IMR-90 (cell line): ENCODE data around the gene CDK13. TPM values are rescaled to one million over a fixed set of nuclear protein-coding genes. Genes with fewer than 3 reads are reported as not detected.

Experiments used
- ATAC-seq: fragments of 200-7000 bp; cut with Tn5 transposase; 2 replicates; pipeline ENCODE4 v1.9.1; 2020; ENCODE audit warnings: low read depth, mild to moderate bottlenecking, moderate library complexity
- BruUV-seq: library from RNA; stranded (reverse); fragments of 400-500 nt; replicated peaks from 2 replicates; lab custom pipeline; 2021; lab: Mats Ljungman, UMichigan
- CTCF ChIA-PET: fragments of 300-600 bp; formaldehyde crosslinking; extraction: SDS; loops from one replicate; lab custom pipeline; 2021; ENCODE audit warnings: antibody characterized with exemption; lab: Yijun Ruan, JAX
- POLR2A ChIA-PET: fragments of 300-600 bp; sonication (Branson Sonifier 250); formaldehyde crosslinking; loops from one replicate; lab custom pipeline; 2022; ENCODE audit warnings: antibody characterized with exemption; ENCODE audit not compliant: unreplicated experiment; lab: Charles Lee
- DNase-seq: peaks from one replicate; pipeline ENCODE4 v3.0.0; 2013
- H2AFZ ChIP-seq: replicated peaks from 2 replicates; pipeline ENCODE3; 2013; ENCODE audit warnings: low read length, mild to moderate bottlenecking; ENCODE audit not compliant: poor library complexity
- H2AK5ac ChIP-seq: 2 replicates; pipeline ENCODE4 v1.6.1; 2013; ENCODE audit warnings: low read depth, low read length, inconsistent platforms
- H2AK9ac ChIP-seq: replicated peaks from 2 replicates; pipeline ENCODE3; 2013; ENCODE audit warnings: mild to moderate bottlenecking, low read depth, low read length, moderate library complexity; ENCODE audit not compliant: poor library complexity
- H2BK120ac ChIP-seq: 2 replicates; pipeline ENCODE4 v1.6.1; 2013; ENCODE audit warnings: low read depth, low read length, inconsistent platforms
- H2BK15ac ChIP-seq: 3 replicates; pipeline ENCODE4 v1.6.1; 2013; ENCODE audit warnings: low read depth, low read length, inconsistent platforms
- H2BK20ac ChIP-seq: 2 replicates; pipeline ENCODE4 v1.6.1; 2013; ENCODE audit warnings: low read depth, mild to moderate bottlenecking, inconsistent platforms, low read length, moderate library complexity
- H2BK5ac ChIP-seq: 2 replicates; pipeline ENCODE4 v1.6.1; 2013; ENCODE audit warnings: mild to moderate bottlenecking, low read depth, low read length, inconsistent platforms; ENCODE audit not compliant: poor library complexity, severe bottlenecking
- H3K14ac ChIP-seq: replicated peaks from 2 replicates; pipeline ENCODE4 v1.6.1; 2013; ENCODE audit warnings: low read depth, low read length, inconsistent platforms
- H3K18ac ChIP-seq: 2 replicates; pipeline ENCODE4 v1.6.1; 2013; ENCODE audit warnings: low read depth, low read length, control low read depth
- H3K23ac ChIP-seq: 2 replicates; pipeline ENCODE4 v1.6.1; 2013; ENCODE audit warnings: low read depth, low read length, inconsistent platforms
- H3K27ac ChIP-seq: 2 replicates; pipeline ENCODE4 v1.5.1; 2013; ENCODE audit warnings: mild to moderate bottlenecking, control low read depth, low read length; ENCODE audit not compliant: insufficient read depth
- H3K27me3 ChIP-seq: 2 replicates; pipeline ENCODE4 v1.6.1; 2013; ENCODE audit warnings: low read length; ENCODE audit not compliant: control insufficient read depth, insufficient read depth
- H3K36me3 ChIP-seq: 2 replicates; pipeline ENCODE4 v1.6.1; 2013; ENCODE audit warnings: low read length, mixed read lengths; ENCODE audit not compliant: control insufficient read depth, insufficient read depth
- H3K4ac ChIP-seq: 2 replicates; pipeline ENCODE4 v1.6.1; 2013; ENCODE audit warnings: low read depth, low read length, inconsistent platforms
- H3K4me1 ChIP-seq: 2 replicates; pipeline ENCODE4 v1.6.1; 2013; ENCODE audit warnings: low read length, mixed read lengths; ENCODE audit not compliant: control insufficient read depth, insufficient read depth
- H3K4me2 ChIP-seq: 2 replicates; pipeline ENCODE4 v1.6.1; 2013; ENCODE audit warnings: low read depth, mild to moderate bottlenecking, control low read depth, low read length, moderate library complexity
- H3K4me3 ChIP-seq: 2 replicates; pipeline ENCODE4 v1.5.1; 2013; ENCODE audit warnings: low read depth, mild to moderate bottlenecking, control low read depth, low read length, moderate library complexity; ENCODE audit not compliant: insufficient read depth
- H3K56ac ChIP-seq: 2 replicates; pipeline ENCODE4 v1.6.1; 2013; ENCODE audit warnings: low read length, inconsistent platforms; ENCODE audit not compliant: insufficient read depth; ENCODE audit errors: extremely low read depth
- H3K79me1 ChIP-seq, 2 experiments: 2 replicates each; pipeline ENCODE4 v1.6.1; 2013; ENCODE audit warnings: low read length in 2 of 2, inconsistent platforms in 1 of 2, low read depth in 1 of 2
- H3K9ac ChIP-seq: 2 replicates; pipeline ENCODE4 v1.6.1; 2013; ENCODE audit warnings: low read depth, low read length, control low read depth
- H3K9me1 ChIP-seq: 2 replicates; pipeline ENCODE4 v1.6.1; 2013; ENCODE audit warnings: low read length, inconsistent platforms; ENCODE audit not compliant: insufficient read depth
- H3K9me3 ChIP-seq: 2 replicates; pipeline ENCODE4 v1.6.1; 2013; ENCODE audit warnings: low read length; ENCODE audit not compliant: control insufficient read depth, insufficient read depth
- H4K20me1 ChIP-seq: 2 replicates; pipeline ENCODE4 v1.6.1; 2013; ENCODE audit warnings: low read length, inconsistent platforms; ENCODE audit not compliant: insufficient read depth
- H4K5ac ChIP-seq: 2 replicates; pipeline ENCODE4 v1.6.1; 2013; ENCODE audit warnings: mild to moderate bottlenecking, low read depth, low read length, control low read depth
- H4K8ac ChIP-seq, 2 experiments: 2 replicates each; pipeline ENCODE4 v1.6.1; 2013; ENCODE audit warnings: low read depth in 2 of 2, low read length in 2 of 2, control low read depth in 1 of 2, inconsistent platforms in 1 of 2
- H4K91ac ChIP-seq: 2 replicates; pipeline ENCODE4 v1.6.1; 2013; ENCODE audit warnings: low read depth, low read length, inconsistent platforms; ENCODE audit not compliant: insufficient read depth
- BHLHE40 ChIP-seq: fragments of 150-350 bp; IDR thresholded peaks from 2 replicates; pipeline ENCODE4 v1.6.1; 2016; ENCODE audit warnings: mild to moderate bottlenecking, low read depth, low read length
- FOS ChIP-seq: fragments of 150-350 bp; IDR thresholded peaks from 2 replicates; pipeline ENCODE4 v1.6.1; 2016; ENCODE audit warnings: low read depth, low read length
- MAFK ChIP-seq: IDR thresholded peaks from 2 replicates; pipeline ENCODE4 v1.6.1; 2012; ENCODE audit warnings: low read depth, low read length, improper control_type of control experiment
- MAZ ChIP-seq: IDR thresholded peaks from 2 replicates; pipeline ENCODE4 v1.6.1; 2012; ENCODE audit warnings: low read depth, mild to moderate bottlenecking, low read length, improper control_type of control experiment, moderate library complexity, borderline replicate concordance
- MXI1 ChIP-seq: IDR thresholded peaks from 2 replicates; pipeline ENCODE4 v1.6.1; 2012; ENCODE audit warnings: low read depth, mild to moderate bottlenecking, low read length, moderate library complexity, borderline replicate concordance
- NFE2L2 ChIP-seq: fragments of 150-350 bp; IDR thresholded peaks from 2 replicates; pipeline ENCODE4 v1.6.1; 2016; ENCODE audit warnings: low read depth, mild to moderate bottlenecking, low read length
- POLR2A ChIP-seq: IDR thresholded peaks from 2 replicates; pipeline ENCODE4 v1.6.1; 2012; ENCODE audit warnings: mild to moderate bottlenecking, low read depth, low read length
- RAD21 ChIP-seq: IDR thresholded peaks from 2 replicates; pipeline ENCODE4 v1.6.1; 2012; ENCODE audit warnings: low read length, improper control_type of control experiment
- RCOR1 ChIP-seq: IDR thresholded peaks from 2 replicates; pipeline ENCODE4 v1.6.1; 2012; ENCODE audit warnings: mild to moderate bottlenecking, low read length, improper control_type of control experiment; ENCODE audit not compliant: insufficient replicate concordance
- SMC3 ChIP-seq: fragments of 150-350 bp; IDR thresholded peaks from 2 replicates; pipeline ENCODE4 v1.6.1; 2016; ENCODE audit warnings: low read depth, mild to moderate bottlenecking, antibody characterized with exemption, low read length, moderate library complexity
- dilution Hi-C: fragments of 300-500 bp; cut with HindIII; formaldehyde crosslinking; loops from one replicate; pipeline ENCODE4 v1.14.3; 2018; ENCODE audit warnings: low sequenced_read_pairs; ENCODE audit not compliant: unreplicated experiment
- in situ Hi-C: fragments of 300-500 bp; cut with MboI; formaldehyde crosslinking; loops from 3 replicates; pipeline ENCODE4 v1.14.3; 2019; ENCODE audit warnings: low sequenced_read_pairs, inconsistent platforms, mixed read lengths
- intact Hi-C: fragments of 100-400 bp; cut with micrococcal nuclease; formaldehyde crosslinking; loops from 2 replicates; pipeline ENCODE4 v1.10.0; 2022
- polyA plus RNA-seq, 3 experiments: library from polyadenylated mRNA; depleted of rRNA; stranded (reverse); fragments of >200 nt; gene quantifications; 2 replicates each; pipeline ENCODE4 v1.2.3, GENCODE V29; 2012; ENCODE audit warnings: low replicate concordance in 1 of 3
- total RNA-seq: library from RNA; depleted of rRNA; stranded (reverse); fragments of >200 nt; gene quantifications from 2 replicates; pipeline ENCODE4 v1.2.3, GENCODE V29; 2012
- TF ChIP-seq, protein P1 (sequence below): conservative IDR thresholded peaks from 2 replicates; pipeline ENCODE4 v1.5.1; 2012; ENCODE audit warnings: mild to moderate bottlenecking, low read depth, low read length, improper control_type of control experiment
- TF ChIP-seq, protein P2 (sequence below): fragments of 150-350 bp; IDR thresholded peaks from 2 replicates; pipeline ENCODE4 v1.6.1; 2017; ENCODE audit warnings: mild to moderate bottlenecking, antibody characterized with exemption, low read length, low read depth
- TF ChIP-seq, protein P3 (sequence below): fragments of 150-350 bp; IDR thresholded peaks from 2 replicates; pipeline ENCODE4 v1.6.1; 2016; ENCODE audit warnings: low read depth, mild to moderate bottlenecking, low read length, moderate library complexity, borderline replicate concordance

The CDK13 gene
- total and polyA plus RNA-seq, 2 of the 4 experiments (the other 2 are of a cell fraction) = 20.1 to 50.4 TPM

DNA sequence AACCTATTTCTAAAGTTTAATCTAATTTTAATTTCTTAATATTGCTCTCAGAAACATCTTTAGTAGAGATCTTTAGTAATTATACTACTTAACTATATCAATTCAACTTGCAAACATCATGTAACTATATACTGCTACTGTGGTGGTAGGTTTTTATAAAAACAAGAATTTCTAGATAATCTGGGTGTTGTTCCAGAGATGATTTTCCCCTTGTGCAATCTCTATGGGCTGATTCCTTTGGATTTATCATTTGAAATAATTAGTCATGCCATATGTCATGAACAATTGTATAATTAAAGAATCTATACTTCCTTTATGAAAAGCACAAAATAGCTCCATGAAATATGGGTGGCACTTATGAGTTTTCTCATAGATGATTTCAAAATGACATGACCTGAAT, 23.9 kb upstream of the CDK13 start:
- dilution Hi-C loops (no loop called here), in situ Hi-C loops (no loop called here), intact Hi-C loops (no loop called here)
- Histone ChIP-seq H3K9me3 (no peaks in the 10 kb centered on the region), H3K56ac (no peak overlapping the region), H3K18ac (no peak overlapping the region), H4K5ac (no peak overlapping the region), H2AK9ac (no peak overlapping the region), H4K8ac (no peak overlapping the region), H3K4me1 (no peaks in the 10 kb centered on the region), H2BK20ac (no peak overlapping the region), H3K4me2 (no peak overlapping the region), H2AK5ac (no peak overlapping the region), H2BK15ac (no peak overlapping the region), H3K79me1 (no peaks in the 10 kb centered on the region), H3K23ac (no peak overlapping the region), H2BK120ac (no peak overlapping the region), H3K9me1 (no peaks in the 10 kb centered on the region), H2AFZ (no peak overlapping the region), H3K14ac (no peak overlapping the region), H3K4me3 (no peak overlapping the region), H3K27ac (no peak overlapping the region), H3K9ac (no peak overlapping the region), H3K27me3 (peaks cover 13% of the 10 kb centered on the region), H4K91ac (no peak overlapping the region), H3K4ac (no peak overlapping the region), H4K20me1 (no peaks in the 10 kb centered on the region), H2BK5ac (no peak overlapping the region), H3K36me3 (no peaks in the 10 kb centered on the region)
- TF ChIP-seq, protein P1, sequence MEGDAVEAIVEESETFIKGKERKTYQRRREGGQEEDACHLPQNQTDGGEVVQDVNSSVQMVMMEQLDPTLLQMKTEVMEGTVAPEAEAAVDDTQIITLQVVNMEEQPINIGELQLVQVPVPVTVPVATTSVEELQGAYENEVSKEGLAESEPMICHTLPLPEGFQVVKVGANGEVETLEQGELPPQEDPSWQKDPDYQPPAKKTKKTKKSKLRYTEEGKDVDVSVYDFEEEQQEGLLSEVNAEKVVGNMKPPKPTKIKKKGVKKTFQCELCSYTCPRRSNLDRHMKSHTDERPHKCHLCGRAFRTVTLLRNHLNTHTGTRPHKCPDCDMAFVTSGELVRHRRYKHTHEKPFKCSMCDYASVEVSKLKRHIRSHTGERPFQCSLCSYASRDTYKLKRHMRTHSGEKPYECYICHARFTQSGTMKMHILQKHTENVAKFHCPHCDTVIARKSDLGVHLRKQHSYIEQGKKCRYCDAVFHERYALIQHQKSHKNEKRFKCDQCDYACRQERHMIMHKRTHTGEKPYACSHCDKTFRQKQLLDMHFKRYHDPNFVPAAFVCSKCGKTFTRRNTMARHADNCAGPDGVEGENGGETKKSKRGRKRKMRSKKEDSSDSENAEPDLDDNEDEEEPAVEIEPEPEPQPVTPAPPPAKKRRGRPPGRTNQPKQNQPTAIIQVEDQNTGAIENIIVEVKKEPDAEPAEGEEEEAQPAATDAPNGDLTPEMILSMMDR = no peak
- TF ChIP-seq MXI1 (no peak), MAZ (no peak), RAD21 (no peak), NFE2L2 (no peak), RCOR1 (no peak), MAFK (no peak), POLR2A (no peak), FOS (no peak), BHLHE40 (no peak), SMC3 (no peak)
- TF ChIP-seq, protein P2, sequence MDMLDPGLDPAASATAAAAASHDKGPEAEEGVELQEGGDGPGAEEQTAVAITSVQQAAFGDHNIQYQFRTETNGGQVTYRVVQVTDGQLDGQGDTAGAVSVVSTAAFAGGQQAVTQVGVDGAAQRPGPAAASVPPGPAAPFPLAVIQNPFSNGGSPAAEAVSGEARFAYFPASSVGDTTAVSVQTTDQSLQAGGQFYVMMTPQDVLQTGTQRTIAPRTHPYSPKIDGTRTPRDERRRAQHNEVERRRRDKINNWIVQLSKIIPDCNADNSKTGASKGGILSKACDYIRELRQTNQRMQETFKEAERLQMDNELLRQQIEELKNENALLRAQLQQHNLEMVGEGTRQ = no peak
- TF ChIP-seq, protein P3, sequence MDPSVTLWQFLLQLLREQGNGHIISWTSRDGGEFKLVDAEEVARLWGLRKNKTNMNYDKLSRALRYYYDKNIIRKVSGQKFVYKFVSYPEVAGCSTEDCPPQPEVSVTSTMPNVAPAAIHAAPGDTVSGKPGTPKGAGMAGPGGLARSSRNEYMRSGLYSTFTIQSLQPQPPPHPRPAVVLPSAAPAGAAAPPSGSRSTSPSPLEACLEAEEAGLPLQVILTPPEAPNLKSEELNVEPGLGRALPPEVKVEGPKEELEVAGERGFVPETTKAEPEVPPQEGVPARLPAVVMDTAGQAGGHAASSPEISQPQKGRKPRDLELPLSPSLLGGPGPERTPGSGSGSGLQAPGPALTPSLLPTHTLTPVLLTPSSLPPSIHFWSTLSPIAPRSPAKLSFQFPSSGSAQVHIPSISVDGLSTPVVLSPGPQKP = no peak
- BruUV-seq = no TSS peak
- POLR2A ChIA-PET = no interaction called here
- DNase-seq (no peak), ATAC-seq (no peak)
- CTCF ChIA-PET = interaction anchor here (0.6 kb wide), 1 partner anchor 178 kb away, joined by 3 read pairs; no protein-coding TSS in a partner anchor
